ENCODE data around the gene TMCO6. TPM values are rescaled to one million over a fixed set of nuclear protein-coding genes. Genes with fewer than 3 reads are reported as not detected.
"Not testable (repeated sequence)": the region's sequence is repeated elsewhere in the genome, so short reads cannot be mapped to it uniquely, and the experiment has no call there.

Gene TMCO6
- total RNA-seq, 1 donor from 2014 or later: 10.5 TPM

DNA sequence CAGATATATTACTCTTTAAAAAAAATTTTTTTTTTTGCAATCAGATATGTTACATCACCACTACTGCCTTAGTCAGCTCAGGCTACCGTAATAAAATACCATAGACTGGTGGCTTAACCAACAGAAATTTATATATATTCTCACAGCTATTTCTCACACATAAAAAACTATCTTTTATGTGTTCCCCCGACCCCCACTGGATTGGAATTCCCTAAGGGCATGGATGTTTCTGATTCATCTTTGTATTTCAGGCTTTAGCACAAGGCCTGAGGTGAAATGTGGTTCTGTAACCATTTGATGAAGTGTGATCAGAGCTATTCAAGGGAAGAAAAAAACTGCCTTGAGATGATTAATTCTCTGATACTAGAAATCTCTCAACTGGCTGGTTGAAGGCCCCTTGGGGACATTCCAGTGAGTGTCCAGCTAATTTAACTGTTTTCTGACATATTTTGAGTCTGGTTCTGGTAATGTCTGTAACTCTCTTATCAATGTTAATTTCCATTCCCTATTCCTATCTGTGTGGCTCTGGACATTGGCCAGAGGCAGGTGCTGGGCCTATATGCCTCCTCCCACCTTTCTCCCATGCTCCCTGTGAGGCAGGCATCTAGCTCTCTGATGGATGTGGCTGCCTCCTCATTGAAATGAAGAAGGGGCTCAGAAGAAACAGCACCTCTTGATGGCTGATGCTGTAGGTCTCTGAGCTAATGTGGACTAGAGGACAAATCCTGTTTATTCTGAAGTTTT lies 8.8 kb upstream of the TMCO6 start:
- no peak for DNase-seq (ENCODE audit: low read depth in 2 of 2)

DNA sequence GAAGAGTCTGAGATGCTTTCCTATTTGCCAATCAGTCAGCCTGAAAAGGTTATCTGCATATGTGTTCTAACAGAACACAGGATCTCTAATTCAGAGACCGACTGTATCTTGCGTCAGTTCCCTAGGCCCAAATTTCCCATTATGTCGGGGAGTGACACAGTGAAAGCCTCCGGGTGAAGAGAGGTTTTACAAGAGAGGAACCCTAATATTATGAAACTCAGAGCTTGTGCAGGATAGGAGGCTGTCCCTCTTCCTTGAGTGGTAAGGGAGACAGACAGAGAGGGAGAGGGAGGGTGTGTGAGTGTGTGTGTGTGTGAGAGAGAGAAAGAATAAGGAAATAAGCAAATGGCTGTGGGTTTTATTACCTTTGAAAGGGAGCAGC lies 8.2 kb upstream of the TMCO6 start:
- no peak for DNase-seq (ENCODE audit: low read depth in 2 of 2)

DNA sequence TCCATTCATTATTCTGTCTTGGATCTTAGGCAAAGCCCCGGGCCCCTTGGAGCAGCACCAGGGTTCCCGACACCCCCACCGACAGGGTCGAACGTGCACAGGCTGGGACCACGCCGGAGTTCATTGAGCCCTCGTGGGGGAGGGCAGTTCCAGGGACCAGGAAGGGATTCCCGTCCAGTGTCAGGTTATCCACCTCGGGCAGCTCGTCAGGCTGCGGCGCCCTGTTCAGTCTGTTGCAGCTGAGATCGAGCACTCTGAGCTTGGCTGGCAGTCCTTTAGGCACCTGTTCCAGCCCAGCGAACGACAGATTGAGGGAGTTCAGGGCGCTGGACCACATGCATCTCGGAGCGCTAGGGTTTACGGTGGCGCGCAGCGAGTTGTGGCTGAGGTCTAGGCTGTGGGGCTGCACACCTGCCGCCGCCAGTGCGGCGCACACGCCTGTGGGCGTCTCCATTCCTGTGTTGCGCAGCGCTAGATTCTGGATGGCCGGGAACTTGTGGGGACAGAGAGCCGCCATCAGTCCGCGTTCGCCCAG lies 7.4 kb upstream of the TMCO6 start:
- DNase-seq (ENCODE audit: low read depth in 2 of 2): peak in 1 of 2 donors; percentile 57

DNA sequence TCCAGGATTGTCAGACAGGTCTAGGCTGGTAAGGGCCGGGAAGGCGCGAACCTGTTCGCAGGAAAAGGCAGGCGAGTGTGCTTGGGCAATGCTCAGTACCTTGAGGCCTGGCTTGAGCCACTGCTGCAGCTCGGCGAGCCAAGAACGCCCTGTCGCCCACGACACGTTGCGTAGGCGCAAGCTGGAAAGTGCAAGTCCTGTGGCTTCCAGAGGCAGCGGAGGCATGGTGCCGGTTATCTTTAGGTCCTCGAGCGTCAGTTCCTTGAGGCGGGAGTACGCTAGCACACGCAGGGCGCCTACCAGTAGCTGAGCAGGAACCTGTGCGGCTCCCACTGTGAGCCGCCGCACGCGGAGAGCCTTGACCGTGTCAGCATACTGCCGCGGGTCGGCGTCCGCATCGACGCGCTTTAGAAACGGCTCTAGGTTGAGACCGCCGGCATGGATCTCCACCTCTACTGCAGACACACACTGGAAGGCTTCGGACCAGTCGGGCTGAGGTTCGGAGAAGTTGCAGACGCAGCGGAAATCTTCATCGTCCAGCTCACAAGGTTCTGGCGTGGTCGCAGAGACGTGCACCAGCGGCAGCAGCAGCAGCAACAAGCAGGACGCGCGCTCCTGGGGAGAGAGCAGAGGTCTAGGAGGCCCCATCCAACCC lies 6.8 kb upstream of the TMCO6 start:
- DNase-seq (ENCODE audit: low read depth in 2 of 2): peak; percentile 54 to 60

DNA sequence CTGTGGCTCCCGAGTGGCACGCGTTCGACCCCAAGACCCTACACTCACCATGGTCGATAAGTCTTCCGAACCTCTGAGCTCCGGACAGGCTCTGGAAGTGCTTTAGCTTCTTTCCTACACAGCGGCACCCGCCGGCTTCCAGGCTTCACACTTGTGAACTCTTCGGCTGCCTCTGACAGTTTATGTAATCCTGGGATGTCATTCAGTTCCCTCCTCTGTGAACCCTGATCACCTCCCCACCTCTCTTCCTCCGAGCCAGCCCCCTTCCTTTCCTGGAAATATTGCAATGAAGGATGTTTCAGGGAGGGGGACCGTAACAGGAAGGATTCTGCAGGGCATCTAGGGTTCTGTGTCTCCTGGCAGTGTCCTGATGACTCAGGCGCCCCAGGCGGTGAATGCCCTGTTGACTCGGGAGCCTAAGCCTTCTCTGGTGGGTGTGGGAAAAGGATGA lies 6.2 kb upstream of the TMCO6 start, which contains the start of gene CD14:
CD14 (minus strand) TSS at position 155 of the 451 bp plus-strand sequence; CDS start at position 51, 104 bp downstream.
- DNase-seq (ENCODE audit: low read depth in 2 of 2): peak in 1 of 2 donors; percentile 19

DNA sequence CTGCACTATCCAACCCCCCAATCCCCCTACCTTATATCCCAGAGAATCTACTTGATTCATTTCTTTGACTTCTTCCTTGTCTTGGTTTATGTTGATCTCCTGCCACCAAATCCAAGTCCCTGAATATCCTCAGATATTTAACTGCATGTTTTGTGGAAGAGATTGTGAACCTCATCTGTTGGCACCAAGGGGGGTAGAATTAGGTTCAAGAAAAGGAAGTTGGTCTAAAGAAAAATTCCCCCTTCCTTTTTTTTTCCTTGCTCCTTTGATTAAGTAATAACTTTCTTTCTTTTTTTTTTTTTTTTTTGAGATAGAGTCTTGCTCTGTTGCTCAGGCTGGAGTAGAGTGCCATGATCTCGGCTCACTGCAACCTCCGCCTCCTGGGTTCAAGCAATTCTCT lies 5.8 kb upstream of the TMCO6 start:
- DNase-seq (ENCODE audit: low read depth in 2 of 2): no peak

DNA sequence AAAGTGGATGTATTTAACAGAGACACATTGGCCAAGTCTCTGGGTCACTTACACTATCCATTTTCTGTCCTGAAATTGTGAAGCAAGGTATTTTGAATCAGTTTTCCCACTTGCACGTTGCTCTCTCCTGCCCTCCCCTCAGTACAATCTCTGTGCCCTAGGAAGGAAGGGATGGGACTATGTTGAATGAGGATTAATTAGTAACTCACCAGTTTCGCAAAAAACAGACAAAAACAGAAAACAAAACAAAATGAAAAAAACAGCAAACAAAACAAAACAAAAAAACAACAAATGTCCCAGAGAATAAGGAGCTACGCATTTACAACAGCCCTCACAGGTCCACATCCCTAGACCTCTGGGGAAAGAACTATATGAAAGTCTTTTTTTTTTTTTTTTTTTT lies 5.1 kb upstream of the TMCO6 start:
- DNase-seq (ENCODE audit: low read depth in 2 of 2): no peak

DNA sequence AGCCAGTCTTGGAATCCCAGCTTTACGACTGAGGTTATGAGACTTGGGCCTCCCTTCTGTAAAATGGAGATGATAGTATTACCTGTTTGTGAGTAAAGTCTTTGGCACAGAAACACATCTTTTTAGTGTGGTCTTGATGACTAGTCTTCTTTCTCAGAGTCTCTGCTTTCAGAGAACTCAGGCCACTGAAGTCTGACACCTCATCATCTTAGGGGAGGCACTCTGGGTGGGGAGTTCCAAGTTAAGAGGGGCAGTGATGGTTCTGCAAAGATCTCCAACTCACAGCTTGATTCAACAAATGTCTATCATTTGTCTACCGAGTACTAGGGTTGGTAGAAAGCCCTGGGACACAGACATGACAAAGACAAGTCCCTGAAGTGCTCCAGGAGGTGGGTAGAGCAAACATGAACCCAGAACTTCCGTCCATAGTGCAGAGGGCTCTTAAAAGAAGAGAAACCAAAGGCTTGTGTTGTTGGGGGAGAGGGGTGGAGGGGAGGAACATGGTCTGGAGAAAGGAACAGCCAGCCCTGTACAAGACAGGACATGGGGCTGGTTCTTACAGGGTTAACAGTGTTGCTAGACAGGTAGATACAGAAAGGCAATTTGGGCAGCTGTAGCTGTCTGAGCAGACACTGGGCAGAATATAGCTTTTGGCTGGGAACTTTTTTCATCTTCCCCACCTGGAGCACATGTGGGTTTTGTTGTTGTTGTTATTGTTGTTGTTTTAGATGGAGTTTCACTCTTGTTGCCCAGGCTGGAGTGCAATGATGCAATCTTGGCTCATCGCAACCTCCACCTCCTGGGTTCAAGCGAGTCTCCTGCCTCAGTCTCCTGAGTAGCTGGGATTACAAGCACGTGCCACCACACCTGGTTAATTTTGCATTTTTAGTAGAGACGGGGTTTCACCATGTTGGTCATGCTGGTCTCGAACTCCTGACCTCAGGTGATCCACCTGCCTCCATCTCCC lies 3.7 kb upstream of the TMCO6 start:
- DNase-seq (ENCODE audit: low read depth in 2 of 2): no peak

DNA sequence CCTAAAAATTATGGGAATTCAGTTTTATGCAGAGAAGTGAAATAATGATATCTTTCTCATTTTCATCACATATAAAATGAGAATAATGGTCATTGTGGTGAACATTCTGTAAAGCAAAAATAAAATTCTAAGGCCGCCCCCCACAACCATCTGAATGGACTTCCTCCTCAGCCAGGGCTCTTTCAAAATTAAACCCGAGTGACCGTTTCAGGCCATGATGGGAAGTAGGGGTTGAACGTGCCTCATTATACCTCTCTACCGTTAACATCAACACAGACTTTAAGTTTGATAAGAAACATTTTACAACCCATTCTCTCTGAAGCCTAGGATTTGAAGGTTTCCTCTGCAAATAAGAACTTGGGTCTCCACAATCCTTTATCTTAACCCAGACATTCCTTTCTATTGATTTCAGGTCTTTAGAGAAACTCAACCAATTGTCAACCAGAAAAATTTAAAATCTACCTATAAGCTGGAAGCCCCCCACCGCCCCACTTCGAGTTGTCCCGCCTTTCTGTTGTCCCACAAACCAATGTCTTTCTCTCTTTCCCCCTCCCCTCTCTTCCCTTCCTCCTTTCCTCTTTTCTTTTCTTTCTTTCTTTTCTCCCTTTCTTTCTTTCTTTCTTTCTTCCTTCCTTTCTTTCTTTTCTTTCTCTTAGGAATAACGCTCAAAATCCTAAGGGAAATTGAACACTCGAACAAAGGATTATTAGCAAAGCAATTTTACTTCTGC lies 1.7 kb upstream of the TMCO6 start:
- DNase-seq (ENCODE audit: low read depth in 2 of 2): no peak

DNA sequence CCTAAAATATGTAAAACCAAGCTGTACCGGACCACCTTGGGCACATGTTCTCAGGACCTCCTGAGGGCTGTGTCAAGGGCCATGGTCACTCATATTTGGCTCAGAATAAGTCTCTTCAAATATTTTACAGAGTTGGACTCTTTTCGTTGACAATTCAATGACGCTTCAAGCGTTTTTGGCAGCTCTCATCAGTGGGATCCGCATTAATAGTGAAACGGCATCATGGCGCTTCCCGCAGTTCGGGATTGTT lies 428 bp upstream of the TMCO6 start:
- not testable (repeated sequence) for DNase-seq (ENCODE audit: low read depth in 2 of 2)

DNA sequence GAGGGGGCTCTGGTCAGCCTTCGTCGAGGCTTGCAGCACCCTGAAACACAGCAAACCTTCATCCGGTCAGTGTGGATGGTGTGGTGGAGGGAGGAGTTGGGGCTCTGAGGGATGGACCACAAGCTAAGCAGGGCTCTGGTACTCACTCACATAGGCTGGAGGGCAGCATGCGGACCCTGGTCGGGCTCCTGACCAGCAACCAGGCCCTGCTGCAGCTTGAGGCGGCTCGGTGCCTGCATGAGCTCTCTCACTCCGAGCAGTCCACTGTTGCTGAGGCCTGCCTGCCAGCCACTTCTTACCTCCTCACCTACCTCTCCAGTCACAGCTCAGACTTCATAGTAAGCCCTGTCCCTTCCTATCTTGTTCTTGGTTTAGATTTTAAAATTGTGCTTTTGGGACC lies 2.5 kb downstream of the TMCO6 start:
- no peak for DNase-seq (ENCODE audit: low read depth in 2 of 2)

DNA sequence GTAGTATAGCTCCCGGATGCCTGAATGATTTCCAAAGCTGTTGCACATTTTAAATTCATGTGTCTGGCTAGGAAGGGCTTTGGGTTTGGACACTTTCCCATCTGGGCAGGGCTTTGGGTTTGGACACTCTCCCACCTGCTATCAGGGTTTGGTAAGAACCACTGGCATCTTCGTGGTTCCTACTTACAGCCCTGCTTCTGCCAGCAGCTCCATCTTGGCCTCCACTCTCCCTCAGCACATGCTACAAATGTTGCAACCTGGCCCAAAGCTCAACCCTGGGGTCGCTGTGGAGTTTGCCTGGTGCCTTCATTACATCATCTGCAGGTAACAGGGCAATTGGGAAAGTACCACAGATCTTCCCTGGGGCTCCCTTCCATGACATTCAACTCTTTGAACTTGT lies 3.5 kb downstream of the TMCO6 start:
- no peak for DNase-seq (ENCODE audit: low read depth in 2 of 2)

DNA sequence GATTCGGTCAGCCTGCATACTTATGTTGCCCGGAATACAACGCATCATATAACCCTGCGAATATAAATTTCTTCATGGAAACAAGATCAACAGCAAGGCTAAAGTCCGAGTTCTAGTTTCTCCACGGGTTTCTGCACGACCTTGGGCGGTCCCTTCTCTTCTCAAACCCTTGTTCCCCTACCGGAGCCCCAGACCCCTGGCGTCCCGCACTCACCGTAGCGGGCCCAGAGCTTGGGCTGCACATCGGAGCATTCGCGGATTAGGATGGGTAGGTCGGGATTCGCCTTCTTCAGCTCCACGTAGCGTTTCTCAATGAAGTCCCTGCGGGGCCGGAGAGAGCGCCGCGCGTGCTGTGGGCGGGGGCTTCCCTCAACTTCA lies 7.8 kb downstream of the TMCO6 start:
- DNase-seq (ENCODE audit: low read depth in 2 of 2): peak; percentile 10 to 23

DNA sequence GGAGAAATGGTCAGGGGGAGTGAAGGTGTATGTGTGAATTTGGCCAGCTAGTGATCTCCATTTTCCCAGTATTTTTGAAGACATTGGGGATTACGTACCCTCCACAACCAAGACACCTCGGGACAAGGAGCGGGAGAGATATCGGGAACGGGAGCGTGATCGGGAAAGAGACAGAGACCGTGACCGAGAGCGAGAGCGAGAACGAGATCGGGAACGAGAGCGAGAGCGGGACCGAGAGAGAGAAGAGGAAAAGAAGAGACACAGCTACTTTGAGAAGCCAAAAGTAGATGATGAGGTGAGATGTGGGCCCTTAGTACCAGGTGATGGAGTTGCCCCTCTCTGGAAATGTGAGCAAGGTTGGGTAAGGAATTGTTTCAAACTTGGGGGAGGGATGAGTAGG lies 19.6 kb downstream of the TMCO6 start:
- no peak for DNase-seq (ENCODE audit: low read depth in 2 of 2)

DNA sequence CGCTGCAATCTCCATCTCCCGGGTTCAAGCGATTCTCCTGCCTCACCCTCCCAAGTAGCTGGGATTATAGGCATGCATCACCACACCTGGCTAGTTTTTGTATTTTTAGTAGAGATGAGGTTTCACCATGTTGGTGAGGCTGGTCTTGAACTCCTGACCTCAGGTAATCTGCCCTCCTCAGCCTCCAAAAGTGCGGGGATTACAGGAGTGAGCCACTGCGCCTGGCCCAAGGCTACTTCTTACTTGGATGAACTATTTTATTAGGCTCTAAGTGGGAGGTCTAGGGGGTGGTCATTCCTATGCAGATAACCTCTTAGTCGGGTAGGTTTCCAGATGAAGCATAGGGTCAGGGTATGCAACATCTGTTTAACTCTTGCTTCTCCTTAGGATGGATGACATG lies 21.1 kb downstream of the TMCO6 start:
- DNase-seq (ENCODE audit: low read depth in 2 of 2): not testable (repeated sequence)

DNA sequence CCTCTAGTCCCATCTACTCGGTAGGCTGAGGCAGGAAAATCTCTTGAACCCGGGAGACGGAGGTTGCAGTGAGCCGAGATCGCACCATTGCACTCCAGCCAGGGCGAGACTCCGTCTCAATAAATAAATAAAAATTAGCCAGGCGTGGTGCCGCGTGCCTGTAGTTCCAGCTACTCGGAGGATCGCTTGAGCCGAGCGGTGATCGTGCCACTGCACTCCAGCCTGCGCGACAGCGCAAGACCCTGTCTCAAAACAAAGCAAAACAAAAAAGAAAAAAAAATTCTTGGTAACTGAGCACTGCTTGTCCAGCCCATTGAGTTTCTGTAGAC lies 24.7 kb downstream of the TMCO6 start:
- DNase-seq (ENCODE audit: low read depth in 2 of 2): no peak

DNA sequence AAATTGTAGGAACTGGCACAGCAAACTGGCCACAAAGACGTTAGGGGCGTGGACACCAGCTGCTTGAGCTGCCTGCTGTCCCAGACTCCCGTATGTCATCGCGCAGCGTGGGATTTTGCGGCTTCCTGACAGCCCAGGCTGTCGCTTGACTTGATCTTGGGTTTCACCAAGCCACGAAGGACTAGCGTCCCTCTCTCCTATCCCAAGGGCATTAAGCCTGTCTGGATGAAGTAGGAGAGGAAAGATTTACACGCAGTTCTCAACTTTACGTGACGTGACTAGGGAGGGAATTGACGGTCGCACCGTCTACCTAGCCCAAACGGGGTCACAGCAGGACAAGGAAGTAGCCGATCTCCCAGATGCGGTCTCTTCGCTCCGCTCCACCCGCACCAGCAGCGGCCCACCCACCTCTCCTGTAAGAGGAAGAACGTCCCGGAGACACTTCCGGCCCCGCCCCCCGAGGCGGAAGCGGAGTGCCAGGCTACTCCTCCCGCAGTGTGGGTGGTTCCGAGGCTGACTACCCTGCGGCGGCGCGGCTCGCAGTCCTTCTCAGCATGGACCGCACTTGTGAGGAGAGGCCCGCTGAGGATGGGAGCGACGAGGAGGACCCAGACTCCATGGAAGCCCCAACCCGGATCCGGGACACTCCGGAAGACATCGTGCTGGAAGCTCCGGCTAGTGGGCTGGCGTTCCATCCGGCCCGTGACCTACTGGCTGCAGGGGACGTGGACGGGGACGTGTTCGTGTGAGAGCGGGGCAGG lies 25.3 kb downstream of the TMCO6 start, which contains the start of gene WDR55:
WDR55 (plus strand) TSS at position 546 of the 761 bp plus-strand sequence; CDS start at position 555, 9 bp downstream.
- DNase-seq (ENCODE audit: low read depth in 2 of 2): peak; percentile 85 to 92

DNA sequence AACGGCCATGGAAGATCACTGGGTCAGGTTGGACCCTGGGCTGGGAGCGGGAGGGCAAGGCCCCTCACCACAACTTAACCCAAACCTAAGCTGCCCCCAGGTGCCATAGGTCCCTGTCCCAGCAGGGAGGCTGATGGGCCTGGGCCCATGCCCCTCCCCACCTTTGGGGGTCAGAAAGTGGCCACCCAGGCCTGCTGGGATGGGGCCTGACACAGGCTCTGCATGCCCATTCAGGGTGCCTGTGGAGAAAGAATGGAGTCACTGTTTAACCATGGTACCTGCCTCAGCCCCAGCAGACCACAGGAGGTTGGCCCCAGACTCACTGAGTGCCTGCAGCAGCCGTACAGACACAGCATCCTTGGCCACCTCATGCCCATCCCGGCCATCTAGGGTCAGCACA lies 31.8 kb downstream of the TMCO6 start:
- DNase-seq (ENCODE audit: low read depth in 2 of 2): not testable (repeated sequence)

DNA sequence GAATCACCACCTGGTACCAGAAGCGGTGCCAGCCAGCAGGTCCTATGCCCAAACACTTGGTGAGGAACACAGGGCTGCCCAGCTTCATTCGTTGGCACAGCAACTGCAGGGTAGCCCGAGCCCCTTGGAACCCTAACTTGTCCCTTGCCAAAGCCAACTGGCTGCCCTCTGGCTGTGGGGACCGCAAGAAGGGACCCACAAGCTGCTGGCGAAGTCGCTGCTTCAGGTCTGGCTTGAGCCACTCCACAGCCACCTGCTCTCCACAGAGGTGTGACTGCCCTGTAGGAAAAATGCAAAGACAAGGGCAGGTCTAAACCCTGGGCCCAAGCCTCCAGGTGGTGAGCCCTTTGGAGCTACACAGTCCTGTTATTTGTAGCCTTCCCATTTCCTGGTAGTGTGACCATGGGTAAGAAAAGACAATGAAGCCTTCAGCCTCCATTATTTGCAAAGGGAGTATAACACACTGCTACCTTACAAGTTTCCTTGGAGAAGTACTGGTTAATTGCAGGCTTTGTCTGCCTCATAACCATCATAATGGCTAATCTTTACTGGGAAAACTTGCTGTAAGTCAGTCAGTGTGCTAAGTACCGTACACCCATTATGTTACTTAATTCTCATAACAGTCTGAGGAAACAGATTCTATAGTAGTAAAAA lies 32.3 kb downstream of the TMCO6 start:
- DNase-seq (ENCODE audit: low read depth in 2 of 2): no peak
